Eye (tissue), 1 donor: ENCODE data around the gene SPEN.

Experiments
- DNase-seq: peaks from one replicate; pipeline ENCODE4 v3.0.0-alpha.2; 2015

The SPEN gene

GRCh38 chr1:15937146-15937545, 89.6 kb downstream of the SPEN start:
- DNase-seq = no peak

GRCh38 chr1:15937706-15938168, 90.2 kb downstream of the SPEN start:
- DNase-seq = no peak

GRCh38 chr1:15938628-15939161, 91.2 kb downstream of the SPEN start:
- no peak for DNase-seq

- no peak for DNase-seq
These were observed 91.9 kb downstream of the SPEN start for GRCh38 chr1:15939181-15940109.

- DNase-seq = no peak
These were observed 92.9 kb downstream of the SPEN start for GRCh38 chr1:15940110-15941043.

- DNase-seq = no peak
These were observed 93.7 kb downstream of the SPEN start for GRCh38 chr1:15941044-15941840.

- DNase-seq = no peak
These were observed 94.6 kb downstream of the SPEN start for GRCh38 chr1:15941899-15942660.

GRCh38 chr1:15942661-15943327, 95.3 kb downstream of the SPEN start:
- DNase-seq = no peak

GRCh38 chr1:15943328-15943991, 96.0 kb downstream of the SPEN start:
- DNase-seq = no peak

GRCh38 chr1:15943992-15944307, 96.4 kb downstream of the SPEN start:
- no peak for DNase-seq

- no peak for DNase-seq
These were observed 97.0 kb downstream of the SPEN start for GRCh38 chr1:15944308-15945010.

GRCh38 chr1:15945011-15945831, 97.7 kb downstream of the SPEN start:
- no peak for DNase-seq

GRCh38 chr1:15945832-15946448, 98.4 kb downstream of the SPEN start:
- no peak for DNase-seq

GRCh38 chr1:15946571-15947381, 99.3 kb downstream of the SPEN start:
- no peak for DNase-seq

GRCh38 chr1:15947382-15948090, 100.0 kb downstream of the SPEN start:
- DNase-seq = no peak

GRCh38 chr1:15948091-15948591, 100.6 kb downstream of the SPEN start:
- DNase-seq = no peak
